Adrenal gland (tissue), 12 donors: ENCODE measurements around the gene TGFB1. TPM values are rescaled to one million over a fixed set of nuclear protein-coding genes. Genes with fewer than 3 reads are reported as not detected.

Experiments
- DNase-seq, 7 donors: peaks; one replicate each; pipeline ENCODE4 v3.0.0-alpha.2; 2019 to 2020
- H3K27ac ChIP-seq, 5 donors: fragments of 200-600 bp; sonication (generic) in 4 of 5; 1 replicate in 3 of 5; 2 replicates in 2 of 5; pipeline versions ENCODE4 v1.5.1 to v1.8.0; 2016 to 2020; ENCODE audit warnings: mild to moderate bottlenecking in 1 of 5
- H3K27me3 ChIP-seq: fragments of 200-600 bp; 2 replicates; pipeline ENCODE4 v1.8.0; 2021
- H3K36me3 ChIP-seq, 2 donors: fragments of 200-600 bp; replicated peaks in 1 of 2; 1 replicate in 1 of 2; 2 replicates in 1 of 2; pipeline versions ENCODE4 v1.5.1 to v1.8.0; 2018 to 2022
- H3K4me1 ChIP-seq, 2 donors: fragments of 200-600 bp; replicated peaks in 1 of 2; 1 replicate in 1 of 2; 2 replicates in 1 of 2; pipeline versions ENCODE4 v1.5.1 to v1.8.0; 2018 to 2021
- H3K4me3 ChIP-seq, 4 donors: fragments of 200-600 bp; sonication (generic) in 3 of 4; one replicate each; pipeline ENCODE4 v1.5.1; 2016 to 2018
- H3K9me3 ChIP-seq, 3 donors: fragments of 200-600 bp; sonication (generic) in 1 of 3; replicated peaks in 1 of 3; 1 replicate in 2 of 3; 2 replicates in 1 of 3; pipeline versions ENCODE4 v1.5.1 to v1.8.0; 2016 to 2021
- POLR2A ChIP-seq, 2 donors: fragments of 450-650 bp; IDR thresholded peaks; one replicate each; pipeline ENCODE4 v1.6.1; 2017; ENCODE audit warnings: antibody characterized with exemption in 2 of 2, mild to moderate bottlenecking in 2 of 2, moderate library complexity in 1 of 2
- WGBS, 4 donors: extraction: QIAGEN DNeasy Blood & Tissue Kit in 2 of 4; methylation state at CpG; one replicate each; pipeline versions ENCODE4 v1.1.5 to v1.1.7; 2013 to 2017; 5-methylcytosine and 5-hydroxymethylcytosine counted together
- intact Hi-C, 2 donors: fragments of 100-400 bp; cut with DNase I; formaldehyde crosslinking; loops; one replicate each; pipeline versions ENCODE4 v1.14.1 to v1.15.0; 2022 to 2023
- polyA plus RNA-seq, 3 donors: library from polyadenylated mRNA; stranded (reverse); fragments of 200-250 nt in 2 of 3; fragments of 350-450 nt in 1 of 3; fragmentation: Illumina TruSeq in 1 of 3; extraction: RNeasy Lipid Tissue Mini Kit (QIAGEN cat#74804) in 1 of 3; gene quantifications; one replicate each; pipeline ENCODE4 v1.2.3, GENCODE V29; 2013 to 2014
- total RNA-seq, 9 donors: library from RNA; depleted of rRNA in 4 of 9; stranded (reverse); fragments of >200 nt in 4 of 9; fragments of 120-200 nt in 1 of 9; fragmentation: NEBNext Ultra II Directional in 1 of 9; extraction: Animal tissue kit (Norgen Biotek cat#: 25700) in 1 of 9; gene quantifications; one replicate each; pipeline versions ENCODE4 v1.1.0 to v1.2.4, GENCODE V29; 2013 to 2023
- TF ChIP-seq, protein P1 (sequence below), 6 experiments: fragments of 450-650 bp in 4 of 6; fragments of 200-600 bp in 2 of 6; sonication (generic) in 1 of 6; IDR thresholded peaks; 1 replicate in 5 of 6; 2 replicates in 1 of 6; pipeline versions ENCODE4 v1.5.1 to v1.8.0; 2016 to 2021; ENCODE audit warnings: antibody characterized with exemption in 6 of 6, mild to moderate bottlenecking in 2 of 6, moderate library complexity in 1 of 6
- donor health status: healthy with polysubstance abuse.
- donor health status: Bipolar disorder and iron deficiency.
- donor health status: DM: yes; HTN: yes; CAD: no.
- donor health status: DM: no; HTN: no; CAD: no.
- donor health status: DM: no; HTN: no; CAD: no.
- donor health status: DM: yes; HTN: yes; CAD: no.

TGFB1 gene
- total and polyA plus RNA-seq, 12 donors, result 1.6 to 75.9 (median 35.7) TPM

DNA sequence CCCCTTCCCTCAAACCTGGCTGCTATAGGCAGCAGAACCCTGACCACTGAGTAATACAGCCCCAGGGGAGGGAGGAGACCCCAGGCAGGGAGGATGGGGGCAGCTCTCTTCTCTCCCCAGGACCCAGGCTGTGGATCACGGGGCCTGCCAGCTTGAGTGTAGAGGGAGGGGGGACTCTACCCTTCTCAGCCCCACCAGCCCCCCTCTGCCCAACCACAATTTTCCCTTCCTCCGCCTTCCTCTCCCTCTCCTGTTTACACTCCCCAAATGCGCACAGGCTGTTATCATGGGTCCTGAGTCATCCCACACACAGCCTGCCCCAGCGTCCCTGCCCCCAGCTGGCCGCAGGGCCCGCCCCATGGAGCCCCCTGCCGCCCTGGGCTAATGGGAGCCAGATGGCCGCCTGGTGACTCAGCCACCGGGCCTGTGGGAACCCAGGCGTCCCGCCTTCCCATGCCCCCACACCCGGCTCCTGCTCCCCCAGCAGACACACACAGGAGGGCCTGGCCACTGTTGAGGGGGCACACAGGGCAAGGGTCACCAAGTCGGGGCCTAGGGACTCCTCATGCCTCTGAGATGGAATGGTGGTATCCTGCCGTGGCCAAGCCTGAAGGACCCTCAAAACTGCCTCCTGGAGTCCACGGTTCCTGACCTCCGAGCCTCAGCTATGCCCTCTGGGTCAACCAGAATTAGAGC, 30.1 kb downstream of the TGFB1 start:
- 33 to 49% (median 41%) methylated on average over 9 to 16 of the region's 16 CpGs for WGBS, 4 donors
- Histone ChIP-seq H3K4me1 (peaks cover 33 to 66% of the 10 kb centered on the region in 2 donors), H3K27me3 (no peaks in the 10 kb centered on the region), H3K36me3 (peaks cover 0 to 24% of the 10 kb centered on the region in 2 donors), H3K9me3 (no peaks in the 10 kb centered on the region), H3K4me3 (no peak overlapping the region), H3K27ac (peak overlapping the region; percentile 79 to 97 (median 91))
- peak; percentile 64 to 90 (median 84) for DNase-seq
- intact Hi-C loops, result no loop called here
- TF ChIP-seq, protein P1, sequence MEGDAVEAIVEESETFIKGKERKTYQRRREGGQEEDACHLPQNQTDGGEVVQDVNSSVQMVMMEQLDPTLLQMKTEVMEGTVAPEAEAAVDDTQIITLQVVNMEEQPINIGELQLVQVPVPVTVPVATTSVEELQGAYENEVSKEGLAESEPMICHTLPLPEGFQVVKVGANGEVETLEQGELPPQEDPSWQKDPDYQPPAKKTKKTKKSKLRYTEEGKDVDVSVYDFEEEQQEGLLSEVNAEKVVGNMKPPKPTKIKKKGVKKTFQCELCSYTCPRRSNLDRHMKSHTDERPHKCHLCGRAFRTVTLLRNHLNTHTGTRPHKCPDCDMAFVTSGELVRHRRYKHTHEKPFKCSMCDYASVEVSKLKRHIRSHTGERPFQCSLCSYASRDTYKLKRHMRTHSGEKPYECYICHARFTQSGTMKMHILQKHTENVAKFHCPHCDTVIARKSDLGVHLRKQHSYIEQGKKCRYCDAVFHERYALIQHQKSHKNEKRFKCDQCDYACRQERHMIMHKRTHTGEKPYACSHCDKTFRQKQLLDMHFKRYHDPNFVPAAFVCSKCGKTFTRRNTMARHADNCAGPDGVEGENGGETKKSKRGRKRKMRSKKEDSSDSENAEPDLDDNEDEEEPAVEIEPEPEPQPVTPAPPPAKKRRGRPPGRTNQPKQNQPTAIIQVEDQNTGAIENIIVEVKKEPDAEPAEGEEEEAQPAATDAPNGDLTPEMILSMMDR (IDR thresholded peaks at IDR 0.05), result no peak
- peak in 1 of 2 donors; percentile 24 for TF ChIP-seq POLR2A (IDR thresholded peaks at IDR 0.05)

DNA sequence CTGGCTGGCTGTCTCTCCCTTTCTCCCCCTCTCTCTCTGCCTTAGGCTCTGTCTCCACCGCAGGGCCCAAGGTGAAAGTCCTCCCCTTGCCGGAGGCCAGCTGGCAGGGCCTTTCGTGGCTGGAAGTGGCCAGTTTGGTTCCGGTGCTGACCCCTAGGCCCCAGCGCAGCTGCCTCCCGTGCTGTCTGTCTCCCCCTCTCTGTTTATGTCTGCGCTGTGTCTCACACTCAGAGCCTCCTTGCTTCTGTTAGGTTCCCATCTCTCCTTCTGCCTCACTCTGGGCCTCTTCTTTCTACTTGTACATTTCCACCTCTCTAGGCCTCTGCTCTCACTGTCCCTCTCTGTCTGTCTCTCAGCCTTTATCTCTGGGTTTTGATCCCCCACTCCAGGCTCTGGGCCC, 30.7 kb downstream of the TGFB1 start:
- Histone ChIP-seq H3K36me3 (peaks cover 0 to 29% of the 10 kb centered on the region in 2 donors), H3K9me3 (no peaks in the 10 kb centered on the region), H3K27ac (peak overlapping the region; percentile 79 to 97 (median 91)), H3K4me1 (peaks cover 33 to 66% of the 10 kb centered on the region in 2 donors), H3K4me3 (no peak overlapping the region), H3K27me3 (no peaks in the 10 kb centered on the region)
- peak in 6 of 7 donors; percentile 57 to 78 (median 66) for DNase-seq
- 35 to 63% (median 47%) methylated on average over 7 of the region's 7 CpGs for WGBS, 4 donors
- TF ChIP-seq POLR2A (IDR thresholded peaks at IDR 0.05), result no peak
- TF ChIP-seq, protein P1 (IDR thresholded peaks at IDR 0.05), result no peak
- intact Hi-C loops, result no loop called here

DNA sequence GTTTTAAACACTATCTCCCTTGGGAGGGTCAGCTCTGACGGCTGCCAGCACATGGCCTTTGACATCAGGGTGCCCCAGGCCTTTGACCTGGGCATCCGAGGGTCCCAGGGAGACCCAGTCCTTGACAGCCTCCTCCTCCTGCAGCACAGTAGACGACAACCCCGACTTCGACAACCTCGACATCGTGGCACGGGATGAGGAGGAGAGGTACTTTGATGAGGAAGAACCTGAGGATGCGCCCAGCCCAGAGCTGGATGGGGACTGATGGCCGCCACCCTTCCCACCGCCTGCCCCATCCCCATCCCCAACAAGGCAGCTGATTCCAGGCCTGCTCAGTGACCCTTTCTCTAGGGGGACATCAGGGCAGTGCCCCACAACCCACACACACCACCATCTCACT, 31.3 kb downstream of the TGFB1 start:
- WGBS, 4 donors, result 78 to 94% (median 91%) methylated on average over 1 to 11 of the region's 11 CpGs
- DNase-seq, result peak in 2 of 7 donors; percentile 25 to 62
- Histone ChIP-seq H3K27ac (peak overlapping the region; percentile 79 to 97 (median 91)), H3K36me3 (peaks cover 0 to 34% of the 10 kb centered on the region in 2 donors), H3K27me3 (no peaks in the 10 kb centered on the region), H3K4me3 (no peak overlapping the region), H3K9me3 (no peaks in the 10 kb centered on the region), H3K4me1 (peaks cover 33 to 62% of the 10 kb centered on the region in 2 donors)
- intact Hi-C loops, result no loop called here
- TF ChIP-seq, protein P1 (IDR thresholded peaks at IDR 0.05), result no peak
- no peak for TF ChIP-seq POLR2A (IDR thresholded peaks at IDR 0.05)

DNA sequence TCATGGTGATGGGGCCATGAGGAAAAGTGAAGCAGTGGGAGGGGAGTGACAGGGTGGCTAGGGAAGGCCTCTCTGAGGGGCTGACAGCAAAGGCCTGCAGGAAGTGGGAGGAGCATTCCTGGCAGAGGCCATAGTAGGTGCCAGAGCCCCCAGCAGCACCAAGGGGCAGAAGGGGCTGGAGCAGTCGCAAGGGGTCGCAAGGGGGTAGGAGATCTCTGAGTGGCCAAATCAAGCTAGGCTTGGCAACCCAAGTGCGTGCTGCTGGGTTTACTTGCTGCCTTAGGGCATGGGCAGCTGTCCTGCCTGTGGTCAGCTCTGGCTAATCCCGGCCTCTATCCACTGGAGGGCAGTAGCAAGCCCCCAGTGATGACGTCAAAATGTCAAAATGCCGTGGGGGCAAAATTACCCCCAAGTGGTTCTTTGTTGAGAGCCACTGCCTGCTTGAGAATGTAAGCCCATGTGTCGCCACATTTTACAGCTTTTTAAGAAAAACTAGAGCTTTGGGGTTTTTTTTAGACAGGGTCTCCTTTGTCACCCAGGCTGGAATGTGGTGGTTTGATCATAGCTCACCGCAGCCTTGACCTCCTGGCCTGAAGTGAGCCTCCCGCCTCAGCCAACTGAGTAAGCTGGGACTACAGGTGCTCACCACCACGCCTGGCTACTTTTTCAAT, 32.0 kb downstream of the TGFB1 start:
- TF ChIP-seq, protein P1 (IDR thresholded peaks at IDR 0.05), result peak; percentile 49 to 73 (median 66)
- no peak for TF ChIP-seq POLR2A (IDR thresholded peaks at IDR 0.05)
- DNase-seq, result peak in 6 of 7 donors; percentile 52 to 80 (median 67)
- Histone ChIP-seq H3K27me3 (no peaks in the 10 kb centered on the region), H3K9me3 (no peaks in the 10 kb centered on the region), H3K27ac (peak overlapping the region; percentile 79 to 97 (median 91)), H3K36me3 (peaks cover 0 to 41% of the 10 kb centered on the region in 2 donors), H3K4me3 (no peak overlapping the region), H3K4me1 (peaks cover 33 to 55% of the 10 kb centered on the region in 2 donors)
- WGBS, 4 donors, result 50 to 59% (median 56%) methylated on average over 5 to 10 of the region's 10 CpGs
- intact Hi-C loops, result no loop called here
